Stimulated activated CD4-positive, alpha-beta T cell treated with anti-CD3 and anti-CD28 coated beads, Interleukin-2, amount 100 ng/mL, for 4 hours (primary cell): Measurements from ENCODE around the gene SMOC2.

ENCODE experiments used
- DNase-seq: peaks from one replicate; pipeline ENCODE4 v3.0.0-alpha.2; 2020; ENCODE audit warnings: low read depth

Gene SMOC2

DNA sequence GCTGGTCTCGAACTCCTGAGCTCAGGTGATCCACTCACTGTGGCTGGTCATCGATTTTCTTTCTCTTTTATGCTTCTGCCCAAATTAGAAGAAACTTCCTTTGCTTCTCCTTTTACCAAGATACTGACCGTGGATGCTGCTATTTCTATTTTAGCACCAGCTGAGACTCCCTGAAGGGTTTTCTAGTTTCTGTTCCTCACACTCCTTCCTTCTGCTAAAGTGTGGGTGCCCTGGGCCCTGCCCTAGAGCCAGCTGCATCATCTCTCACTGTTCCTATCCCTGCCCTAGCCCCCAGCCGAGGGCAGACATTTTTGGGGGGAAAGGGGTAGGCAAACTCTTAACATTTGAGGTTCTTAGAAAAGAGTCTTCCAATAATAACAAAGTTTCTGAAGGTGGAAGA is 6.3 kb downstream of the SMOC2 start:
- DNase-seq: no peak

DNA sequence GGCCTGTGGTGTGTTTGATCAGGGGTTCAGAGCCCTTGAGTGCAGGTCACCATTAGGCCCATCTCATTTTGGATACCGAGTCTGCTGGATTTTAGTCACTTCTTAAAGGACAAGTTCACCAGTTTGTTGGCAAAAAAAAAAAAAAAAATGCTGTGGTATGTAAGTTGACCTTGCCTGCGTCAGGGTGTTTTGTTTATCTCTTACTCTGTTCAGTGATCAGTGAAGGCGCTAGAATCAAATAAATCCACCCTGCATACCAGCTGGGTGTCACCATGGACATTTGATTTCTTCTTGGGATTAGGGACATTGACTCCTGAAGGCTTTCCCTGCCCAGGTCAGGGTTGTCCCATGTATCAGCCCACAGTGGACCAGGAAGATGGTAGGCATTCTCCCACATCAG is 6.7 kb downstream of the SMOC2 start:
- DNase-seq: no peak

DNA sequence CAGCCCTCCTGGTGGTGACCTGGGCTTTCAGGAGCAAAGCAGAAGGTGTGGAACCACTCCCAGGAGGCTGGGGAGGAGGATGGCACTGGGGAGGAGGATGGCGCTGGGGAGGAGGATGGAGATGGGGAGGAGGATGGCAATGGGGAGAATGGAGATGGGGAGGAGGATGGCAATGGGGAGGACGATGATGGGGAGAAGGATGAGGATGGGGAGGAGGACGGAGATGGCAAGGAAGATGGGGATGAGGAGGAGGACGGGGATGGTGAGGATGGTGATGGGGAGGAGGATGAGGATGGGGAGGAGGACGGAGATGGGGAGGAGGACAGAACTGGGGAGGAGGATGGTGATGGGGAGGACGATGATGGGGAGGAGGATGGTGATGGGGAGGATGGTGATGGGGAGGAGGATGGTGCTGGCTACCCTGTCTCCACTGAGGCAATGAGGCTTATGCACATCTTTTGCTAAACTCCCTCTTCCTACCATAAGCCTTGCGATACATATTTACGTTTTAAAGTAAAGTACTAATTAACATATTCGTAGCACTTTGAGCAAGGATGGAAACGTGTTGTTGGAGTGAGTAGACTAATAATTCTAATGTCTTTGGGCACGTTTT is 7.4 kb downstream of the SMOC2 start:
- DNase-seq: no peak

DNA sequence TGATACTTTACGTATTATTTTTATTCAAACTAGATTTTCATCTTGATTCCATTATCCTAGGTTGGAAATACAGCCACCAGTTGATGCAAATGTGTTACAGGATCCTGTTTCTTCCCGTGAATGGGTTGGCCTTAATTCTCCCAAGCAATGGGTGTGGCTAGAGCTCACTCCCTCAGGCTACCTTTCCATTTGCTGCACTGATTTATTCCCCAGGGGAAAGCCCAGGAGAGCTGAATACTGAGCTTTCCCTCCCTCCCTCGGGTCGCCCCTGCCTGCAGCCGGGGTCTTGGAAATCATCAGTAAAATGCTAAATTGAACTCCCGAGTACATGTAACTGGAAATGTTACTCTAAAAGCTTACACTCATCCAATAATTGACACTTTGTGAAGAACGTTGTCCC is 9.9 kb downstream of the SMOC2 start:
- DNase-seq: no peak

DNA sequence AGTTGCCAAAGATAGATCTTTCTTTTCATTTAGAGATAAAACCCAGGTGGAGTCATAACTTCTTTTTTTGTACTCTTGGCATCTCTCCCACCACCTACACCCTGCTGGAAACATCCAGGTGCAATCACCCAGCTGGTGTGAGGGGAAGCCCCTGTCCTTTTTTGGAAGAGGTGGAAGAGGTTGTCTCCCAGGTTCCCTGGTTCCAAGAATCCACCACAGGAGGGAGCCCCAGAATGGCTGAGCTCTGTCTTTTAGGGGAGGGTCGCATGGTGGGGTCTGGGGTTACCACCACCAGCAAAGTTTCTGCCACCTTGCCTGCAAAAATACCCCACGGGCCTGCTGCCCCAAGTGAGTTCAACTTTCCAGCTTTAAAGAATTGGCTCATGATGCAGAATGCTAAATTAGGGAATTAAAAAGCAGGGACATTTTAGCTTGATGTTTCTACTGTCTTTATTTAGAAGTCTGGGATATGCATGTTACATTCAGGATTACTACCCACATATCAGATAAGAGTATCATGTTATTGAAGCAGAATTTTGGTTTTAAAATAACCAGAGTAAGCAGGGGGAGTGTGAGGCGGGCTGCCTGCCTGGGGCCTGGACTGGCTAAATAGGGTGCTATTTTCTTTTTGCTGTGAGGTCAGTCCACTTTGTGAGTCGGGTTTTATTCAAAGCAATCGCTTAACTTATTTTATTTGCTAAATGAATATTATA is 11.0 kb downstream of the SMOC2 start:
- no peak for DNase-seq

DNA sequence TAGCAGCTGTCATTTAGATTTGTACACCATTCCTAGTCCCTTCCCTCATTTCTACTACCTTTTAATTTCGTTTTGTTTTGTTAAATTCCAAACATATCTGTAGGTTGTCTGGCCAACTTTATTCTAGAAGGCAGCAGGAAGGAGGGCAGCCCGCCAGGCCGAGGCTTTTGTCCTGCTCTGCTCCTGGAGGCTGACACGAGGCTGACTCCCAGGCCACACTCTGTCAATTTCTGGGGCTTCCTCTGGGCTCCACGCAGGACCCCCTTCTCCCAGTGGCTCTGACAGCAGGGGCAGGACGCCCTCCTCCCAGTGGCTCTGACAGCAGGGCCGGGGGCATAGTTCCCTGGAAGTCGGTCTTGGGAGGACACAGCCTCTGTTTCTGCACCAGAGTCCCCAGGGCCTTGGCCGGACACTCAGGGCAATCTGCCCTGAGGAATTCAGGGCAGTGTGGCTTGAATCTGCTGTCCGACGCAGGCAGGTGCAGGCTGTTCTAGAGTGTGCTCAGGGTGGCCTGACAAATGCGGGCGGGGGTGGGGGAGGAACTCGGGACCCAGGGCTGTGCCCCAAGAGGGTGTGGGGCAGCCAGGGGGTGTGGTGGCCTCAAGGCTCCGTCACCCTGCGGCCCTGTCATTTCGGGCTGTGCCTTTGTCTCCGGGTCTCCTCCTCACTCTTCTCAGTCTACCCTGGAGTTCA is 11.8 kb downstream of the SMOC2 start:
- DNase-seq: no peak

DNA sequence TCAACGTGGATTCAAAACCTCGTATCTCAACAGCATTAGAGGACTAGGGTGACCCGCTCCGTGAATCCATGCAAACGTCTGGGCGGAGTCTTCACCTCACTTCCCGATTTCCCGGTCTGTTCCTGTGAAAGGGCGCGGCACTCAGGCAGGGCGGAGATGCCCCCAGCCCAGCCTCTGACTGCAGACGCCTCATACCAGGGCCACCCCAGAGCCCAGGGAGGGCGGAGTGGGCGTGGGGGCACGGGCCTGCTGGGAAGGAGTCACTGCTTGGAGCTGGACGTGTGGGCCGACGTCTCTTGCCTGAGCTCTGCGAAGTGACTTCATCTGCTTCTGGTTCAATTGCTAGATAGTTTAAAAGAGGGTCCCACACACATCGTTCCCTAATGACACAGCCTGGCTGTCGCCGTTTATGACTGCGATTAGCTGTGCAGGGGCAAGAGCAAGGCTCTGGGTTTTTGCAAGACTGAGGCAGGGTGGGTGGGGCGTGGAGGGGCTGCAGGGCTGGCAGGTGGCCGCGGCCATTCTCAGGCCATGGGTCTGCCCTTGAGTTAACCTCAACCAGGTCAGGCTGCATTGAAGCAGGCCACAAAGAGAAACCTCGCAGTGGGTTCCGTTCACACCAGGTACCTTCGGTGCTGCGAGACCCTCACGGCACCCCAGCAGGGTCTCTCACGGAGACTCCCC is 15.0 kb downstream of the SMOC2 start:
- DNase-seq: no peak

DNA sequence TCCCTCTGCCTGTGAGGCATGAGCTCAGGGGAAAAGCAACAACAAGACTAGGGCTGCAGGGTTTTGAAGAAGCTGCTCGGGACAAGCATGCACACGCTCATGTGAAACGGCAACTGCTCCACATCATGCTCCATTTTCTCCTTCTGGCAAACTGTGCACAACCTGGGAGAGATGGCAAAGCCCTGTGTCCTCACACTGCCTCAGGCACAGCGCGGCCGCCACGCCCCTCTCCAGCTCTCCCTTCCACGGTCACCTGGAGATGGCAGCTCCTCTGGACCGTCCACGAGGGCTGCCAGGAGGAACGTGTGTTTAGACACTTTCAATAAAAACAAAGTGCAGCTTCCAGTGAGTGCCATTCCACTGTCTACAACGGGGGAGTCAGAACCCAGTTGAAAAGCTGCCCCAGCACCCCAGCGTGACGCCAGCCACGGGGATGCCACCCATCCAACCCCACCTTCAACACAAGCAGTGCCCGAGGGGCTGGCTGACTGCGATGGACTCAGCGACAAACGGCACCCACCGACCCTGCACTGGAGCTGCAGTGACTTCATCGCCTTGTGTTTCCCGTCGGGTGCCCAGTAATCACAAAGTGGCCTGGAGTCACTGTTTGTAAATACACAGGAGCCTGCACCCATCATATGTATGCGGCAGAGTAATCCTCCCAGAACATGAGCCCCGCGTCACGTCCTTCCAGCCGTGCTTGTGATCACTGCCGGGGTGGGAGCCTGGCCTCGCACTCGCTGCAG is 16.1 kb downstream of the SMOC2 start:
- no peak for DNase-seq

DNA sequence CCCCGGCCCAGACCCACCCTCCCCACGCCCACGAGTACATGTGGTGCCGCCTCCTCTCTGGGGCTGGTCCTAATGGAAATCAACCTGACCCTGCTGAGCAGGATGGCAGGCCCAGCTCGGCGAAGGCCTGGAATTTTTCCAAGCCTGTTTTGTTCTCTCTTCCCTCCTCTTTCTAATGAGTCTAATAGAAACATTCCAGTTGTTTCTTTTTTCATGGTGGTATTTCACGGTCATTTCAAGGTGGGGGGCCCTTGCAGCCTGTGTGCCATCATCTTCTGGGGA is 16.6 kb downstream of the SMOC2 start:
- DNase-seq: no peak

DNA sequence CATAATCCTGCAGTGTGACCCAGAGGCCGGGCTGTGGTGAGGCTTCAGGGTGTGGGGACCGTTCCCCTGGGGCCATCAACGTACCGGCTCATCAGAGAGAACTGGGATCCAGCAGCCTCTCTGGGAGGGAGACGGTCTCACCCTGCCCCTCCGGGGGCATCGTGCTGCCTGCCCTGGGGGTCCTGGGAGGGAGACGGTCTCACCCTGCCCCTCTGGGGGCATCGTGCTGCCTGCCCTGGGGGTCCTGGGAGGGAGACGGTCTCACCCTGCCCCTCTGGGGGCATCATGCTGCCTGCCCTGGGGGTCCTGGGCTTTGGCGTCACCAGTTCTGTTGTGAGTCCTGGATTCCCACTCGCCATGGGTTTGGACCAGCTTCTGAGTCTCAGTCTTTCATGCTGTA is 17.1 kb downstream of the SMOC2 start:
- DNase-seq: no peak

DNA sequence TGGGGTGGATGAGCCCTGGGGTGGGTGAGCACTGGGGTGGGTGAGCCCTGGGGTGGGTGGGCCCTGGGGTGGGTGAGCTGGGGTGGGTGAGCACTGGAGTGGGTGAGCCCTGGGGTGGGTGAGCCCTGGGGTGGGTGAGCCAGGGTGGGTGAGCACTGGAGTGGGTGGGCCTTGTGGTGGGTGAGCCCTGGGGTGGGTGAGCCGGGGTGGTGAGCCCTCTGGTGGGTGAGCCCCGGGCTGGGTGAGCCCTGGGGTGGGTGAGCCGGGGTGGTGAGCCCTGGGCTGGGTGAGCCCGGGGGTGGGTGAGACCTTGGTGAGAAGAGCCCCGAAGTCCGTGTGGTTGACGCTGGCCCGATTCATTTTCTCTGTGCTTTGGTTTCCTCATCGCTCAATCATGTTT is 18.6 kb downstream of the SMOC2 start:
- no peak for DNase-seq

DNA sequence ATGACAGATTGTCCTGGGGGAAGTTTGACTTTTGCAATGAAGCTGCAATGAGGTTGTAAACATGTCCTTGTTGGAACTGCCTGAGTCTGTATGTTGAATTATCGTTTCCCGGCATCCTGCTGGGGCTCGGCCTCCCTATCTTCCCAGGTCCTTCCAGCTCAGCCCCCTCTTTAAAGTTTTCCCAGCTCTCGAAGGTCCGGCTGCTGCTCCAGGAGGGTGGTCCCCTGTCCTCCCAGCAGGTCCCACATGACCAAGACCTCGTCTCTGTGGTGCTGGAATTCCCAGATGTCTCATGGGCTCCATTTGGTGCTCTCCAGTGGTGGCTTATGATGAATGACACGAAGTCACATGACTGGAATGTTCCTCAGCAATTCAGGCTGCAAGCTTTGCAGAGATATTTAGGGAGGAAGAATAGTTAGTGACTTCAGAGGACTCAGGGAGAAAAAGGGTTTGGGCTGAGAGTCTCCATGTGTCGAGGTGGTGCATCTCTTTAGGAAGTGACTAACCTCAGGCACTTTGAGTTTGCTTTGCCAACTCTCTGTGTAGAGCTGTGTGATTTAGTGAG is 21.4 kb downstream of the SMOC2 start:
- no peak for DNase-seq

DNA sequence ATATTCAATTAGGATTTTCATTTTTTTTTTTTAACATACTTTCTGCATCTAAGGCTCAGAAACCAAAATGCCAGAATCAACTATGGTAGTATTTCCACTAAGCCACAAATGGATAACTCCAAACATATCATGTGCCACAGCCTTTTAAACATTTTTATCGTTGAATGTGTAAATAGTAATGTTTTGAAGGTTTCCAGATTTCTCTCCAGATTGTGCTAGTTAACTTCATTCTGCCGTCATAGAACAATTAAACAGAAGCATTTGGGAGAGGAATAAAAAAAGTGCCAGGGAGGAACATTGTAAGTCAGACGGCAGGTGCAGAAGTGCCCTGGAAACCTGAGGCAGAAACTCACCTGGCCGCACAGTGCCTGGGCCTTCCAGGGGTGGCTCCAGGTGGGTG is 23.6 kb downstream of the SMOC2 start:
- no peak for DNase-seq

DNA sequence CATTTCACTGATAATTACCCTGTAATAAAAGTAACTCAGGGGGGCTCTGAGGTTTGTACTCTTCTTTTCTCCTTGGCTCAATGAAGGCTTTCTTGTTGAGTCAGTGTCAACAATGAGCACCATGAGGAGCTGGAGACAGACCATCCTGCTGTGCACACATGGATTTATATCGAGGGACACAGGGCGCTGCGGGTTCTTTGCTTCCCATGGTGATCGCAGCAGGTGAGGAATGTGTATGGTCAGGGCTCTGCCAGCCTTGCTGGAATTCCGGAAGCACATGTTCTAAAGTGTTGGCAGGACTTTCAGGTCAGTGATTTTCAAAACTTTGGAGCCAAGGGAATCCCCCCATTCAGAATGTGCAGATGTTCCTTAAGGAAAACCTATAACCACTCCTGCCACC is 27.1 kb downstream of the SMOC2 start:
- DNase-seq: no peak

DNA sequence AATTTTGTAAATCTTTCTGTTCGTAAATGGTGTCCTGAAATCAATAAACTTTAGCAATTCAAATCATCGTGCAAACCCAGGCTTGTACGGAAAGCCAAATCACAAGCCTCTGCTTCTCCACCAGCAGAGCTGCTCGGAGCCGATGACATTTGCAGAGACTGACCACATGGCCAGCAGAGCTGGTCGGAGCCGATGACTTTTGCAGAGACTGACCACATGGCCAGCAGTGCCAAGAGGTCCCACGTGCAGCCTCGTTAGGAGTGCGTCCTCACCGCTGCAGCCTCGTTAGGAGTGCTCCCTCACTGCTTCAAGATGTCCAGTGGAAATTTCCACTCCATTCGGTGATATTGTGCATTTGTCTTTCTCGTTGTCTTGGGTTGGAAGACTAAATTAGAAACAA is 28.5 kb downstream of the SMOC2 start:
- no peak for DNase-seq

DNA sequence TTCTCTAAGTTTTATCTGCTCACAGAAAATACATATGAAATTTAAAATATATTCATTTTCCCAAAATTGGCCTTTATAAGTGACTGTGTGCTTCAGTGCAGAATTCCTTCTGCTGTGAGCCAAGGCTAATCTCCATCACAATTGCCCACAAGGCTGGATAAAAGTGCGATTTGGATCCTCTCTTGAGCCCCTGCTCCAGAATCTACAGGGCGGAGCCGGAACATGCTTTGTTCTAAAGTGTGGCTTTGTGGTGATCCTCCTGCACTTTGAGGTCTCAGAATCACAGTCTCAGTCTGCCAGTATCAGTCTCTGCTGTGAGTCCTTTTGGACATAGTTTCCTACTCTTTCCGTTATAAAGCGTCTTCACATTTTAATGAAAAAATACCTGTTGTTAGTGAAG is 28.9 kb downstream of the SMOC2 start:
- DNase-seq: no peak

DNA sequence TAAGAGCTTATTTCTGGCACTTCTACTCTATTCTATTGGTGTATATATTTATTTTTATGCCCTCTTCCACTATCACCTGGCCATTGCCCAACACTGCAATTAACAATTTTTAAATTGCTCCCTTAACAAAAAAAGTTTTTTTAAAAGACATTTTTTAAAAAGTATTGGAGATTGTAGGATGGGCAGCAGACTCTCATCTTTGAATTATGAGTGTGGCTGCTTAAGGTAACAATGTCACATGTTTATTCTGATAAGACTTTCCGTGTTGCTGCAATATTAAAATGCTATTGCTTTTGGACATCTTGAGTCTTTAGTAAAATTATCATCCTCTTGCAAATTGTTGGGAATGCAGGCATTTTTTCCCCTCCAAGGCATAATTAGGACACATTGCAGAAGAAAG is 31.4 kb downstream of the SMOC2 start:
- no peak for DNase-seq

DNA sequence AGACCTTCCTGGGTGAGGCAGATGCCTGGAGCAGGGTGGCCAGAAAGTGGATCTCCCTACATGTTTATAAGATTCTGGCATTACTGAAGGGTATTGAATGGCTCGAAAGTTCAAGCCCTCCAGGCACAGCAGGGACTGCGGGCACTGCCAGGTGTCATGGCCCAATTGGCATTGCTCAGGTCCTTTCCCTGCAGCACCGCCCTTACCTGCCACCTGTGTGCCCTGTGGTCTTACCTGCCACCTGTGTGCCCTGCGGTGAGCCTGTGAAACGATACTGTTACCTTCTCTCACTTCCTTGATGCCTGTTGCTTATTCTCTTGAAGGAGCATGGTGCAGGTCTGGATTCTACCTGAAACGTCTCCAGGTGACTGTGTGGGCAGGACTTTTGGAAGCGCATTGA is 32.2 kb downstream of the SMOC2 start:
- DNase-seq: no peak

DNA sequence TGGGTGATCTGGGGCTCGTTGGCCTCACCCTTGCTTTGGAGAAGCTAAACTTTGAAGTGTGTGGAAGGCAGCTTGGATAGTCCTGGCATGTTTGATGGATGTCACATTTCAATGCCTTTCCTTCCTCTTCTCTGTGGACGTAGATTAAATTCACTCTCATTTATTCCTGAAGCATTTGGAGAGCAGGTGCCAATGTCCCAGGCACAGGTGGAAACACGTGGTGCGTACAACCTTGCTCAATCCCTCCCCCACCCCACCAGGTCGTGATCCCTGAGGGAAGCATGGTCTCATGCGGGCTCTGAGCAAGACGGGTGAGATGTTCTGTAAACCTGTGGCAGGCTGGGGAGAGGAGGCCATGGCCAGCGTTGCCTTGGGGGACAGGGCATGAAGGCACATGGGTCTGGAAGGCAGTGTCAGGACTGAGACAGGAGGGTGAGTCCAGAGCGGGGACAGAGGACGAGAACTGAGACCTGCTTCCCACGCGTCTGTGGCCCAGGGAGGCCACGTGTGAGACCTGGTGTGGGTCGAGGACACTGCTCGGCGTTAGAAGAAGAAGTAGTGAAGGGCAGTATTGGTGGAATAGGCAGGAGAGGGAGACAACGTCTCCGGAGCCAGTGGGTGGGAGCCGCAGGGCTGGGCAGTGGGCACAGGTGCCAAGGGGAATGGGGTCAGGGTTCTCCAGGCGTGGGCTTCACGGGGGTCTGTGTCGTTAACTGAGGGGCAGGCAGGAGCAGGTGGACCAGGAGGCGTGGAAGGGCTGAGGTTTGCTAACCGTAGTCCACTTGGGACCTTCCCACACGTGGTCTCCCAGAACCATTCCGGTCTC is 34.4 kb downstream of the SMOC2 start:
- DNase-seq: no peak

DNA sequence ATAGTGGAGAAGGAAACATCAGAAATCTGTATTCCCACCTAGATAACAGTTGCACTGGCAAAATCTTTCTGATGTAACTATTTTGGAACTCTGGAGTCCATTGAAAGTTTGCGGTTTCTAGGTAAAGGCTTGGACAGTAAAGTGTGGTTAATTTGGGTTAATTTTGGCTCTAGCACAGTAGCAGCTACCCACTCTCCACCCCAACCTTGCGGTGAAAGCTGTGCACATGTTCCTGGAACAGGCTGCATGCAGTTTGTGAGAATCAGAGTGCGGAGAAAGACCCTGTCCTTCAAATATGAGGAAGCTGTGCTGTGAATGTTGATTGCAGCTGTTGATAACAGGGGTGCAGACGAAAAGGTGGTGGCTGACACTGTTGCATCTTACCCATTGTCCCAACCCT is 38.4 kb downstream of the SMOC2 start:
- no peak for DNase-seq

DNA sequence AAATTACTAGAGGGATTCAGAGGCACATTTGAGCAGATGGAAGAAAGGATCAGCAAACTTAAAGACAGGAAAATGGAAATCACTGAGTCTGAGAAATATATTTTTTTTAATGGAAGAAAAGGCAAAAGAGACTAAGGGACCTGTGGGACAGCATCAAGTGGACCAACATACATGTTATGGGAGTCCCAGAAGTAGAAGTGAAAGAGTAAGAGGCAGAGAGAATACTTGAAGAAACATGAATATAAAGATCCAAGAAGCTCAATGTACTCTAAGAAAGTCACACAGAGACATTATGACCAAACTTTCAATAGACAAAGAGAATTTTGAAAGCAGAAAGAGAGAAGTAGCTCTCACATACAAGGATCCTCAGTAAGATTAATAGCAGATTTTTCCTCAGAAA is 39.5 kb downstream of the SMOC2 start:
- no peak for DNase-seq
